ENCODE data around the gene STIM2. TPM values are rescaled to one million over a fixed set of nuclear protein-coding genes. Genes with fewer than 3 reads are reported as not detected.

The STIM2 gene
- total RNA-seq, 1 donor from 2014 or later, result 30.5 TPM

DNA sequence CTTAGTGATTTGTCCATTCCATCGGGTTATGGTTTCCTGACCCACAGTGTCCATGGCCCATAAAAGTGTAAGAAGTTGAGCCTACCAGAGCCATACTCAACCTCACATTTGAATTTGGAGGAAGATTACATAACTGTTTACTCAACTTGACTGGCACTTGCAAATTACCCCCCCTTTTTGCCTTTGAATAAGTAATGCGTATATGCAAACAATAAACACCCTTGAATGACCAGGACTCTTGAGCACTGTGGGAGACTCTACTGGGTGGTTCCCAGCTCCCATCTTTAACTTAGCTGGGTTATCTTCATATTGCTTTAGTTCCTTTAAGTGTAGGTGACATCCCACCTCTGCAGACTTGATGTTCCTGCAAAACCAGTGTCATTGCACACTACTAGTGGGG is 30.6 kb upstream of the STIM2 start:
- intact Hi-C loops (cut with DNase I), result no loop called here
- DNase-seq (ENCODE audit: low spot score) (no peak), ATAC-seq (no peak)

DNA sequence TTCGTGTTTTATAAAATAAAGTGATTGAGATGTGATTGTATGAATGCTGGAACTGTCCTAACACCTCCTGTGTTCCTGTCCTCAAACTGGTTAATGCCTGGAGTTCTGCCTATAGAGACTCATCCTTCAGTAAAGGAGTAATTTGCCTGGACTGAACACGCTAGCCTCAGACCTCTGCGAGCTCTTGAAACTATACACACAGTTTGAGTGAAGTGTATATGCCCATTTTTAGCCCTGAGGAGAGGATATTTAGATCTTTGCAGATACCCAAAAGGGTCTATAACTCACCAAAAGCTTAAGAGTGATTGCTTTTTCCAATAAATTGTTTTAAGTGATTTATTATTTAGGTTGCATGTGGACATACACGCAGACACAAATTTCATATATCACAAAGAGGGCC is 29.9 kb upstream of the STIM2 start:
- DNase-seq (ENCODE audit: low spot score) (no peak), ATAC-seq (no peak)
- intact Hi-C loops (cut with DNase I), result no loop called here

DNA sequence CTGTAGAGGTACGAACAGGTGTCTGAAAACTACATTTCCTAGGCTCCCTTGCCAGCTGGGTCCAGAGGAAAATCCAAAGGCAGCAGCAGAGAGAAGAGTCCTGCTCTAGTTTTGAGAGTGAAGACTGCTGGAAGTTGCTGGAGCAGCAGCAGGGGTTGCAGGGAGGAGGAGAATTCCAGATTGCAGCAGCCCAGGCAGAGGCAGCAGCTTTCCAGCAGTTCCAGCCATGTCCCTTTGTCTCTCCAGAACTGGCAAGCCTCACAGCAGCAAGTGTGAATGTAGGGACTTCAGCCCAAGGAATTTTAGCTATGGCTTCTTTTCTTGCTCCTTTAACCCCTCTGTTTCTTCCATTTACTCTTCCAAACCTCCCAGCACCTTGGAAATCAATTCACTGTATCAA is 24.1 kb upstream of the STIM2 start:
- ATAC-seq (no peak), DNase-seq (ENCODE audit: low spot score) (no peak)
- intact Hi-C loops (cut with DNase I), result no loop called here

DNA sequence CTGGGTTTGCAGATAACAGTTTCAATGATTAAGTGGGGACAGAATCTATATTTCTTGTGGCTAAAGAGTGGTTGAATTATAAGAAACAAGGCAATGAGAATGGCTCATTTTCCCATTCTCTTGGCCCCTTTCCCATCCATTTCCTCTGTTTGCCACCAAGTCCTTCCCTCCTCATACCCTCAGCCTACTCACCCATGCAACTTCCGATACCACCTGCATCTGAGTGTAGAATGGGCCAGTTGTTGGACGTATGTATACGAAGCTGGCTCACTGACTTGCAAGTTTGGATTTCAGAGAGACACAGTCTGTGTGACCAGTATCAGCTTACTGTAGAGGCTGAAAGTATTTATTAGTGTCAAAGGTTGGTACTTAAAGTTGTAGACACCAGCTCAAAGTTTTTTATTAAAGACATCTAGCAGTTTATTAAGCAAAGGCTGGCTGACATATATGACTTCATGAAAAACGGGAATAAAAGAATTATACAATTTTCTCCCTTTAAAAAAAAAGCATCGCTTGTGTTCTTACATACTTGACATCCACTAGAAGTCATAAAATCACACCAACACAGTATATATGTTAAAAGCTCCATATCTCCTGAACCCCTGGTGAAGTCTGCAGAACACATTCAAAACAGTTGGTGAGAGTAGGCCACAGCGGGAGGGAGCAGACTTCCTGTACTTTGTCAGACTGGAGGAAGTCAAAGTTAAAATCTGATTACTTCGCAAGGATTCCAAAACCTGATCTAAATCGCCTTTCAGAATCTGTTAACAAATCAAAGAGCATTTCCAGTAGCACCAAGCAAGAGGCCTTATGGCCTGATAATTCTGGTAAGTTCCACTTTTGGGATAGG is 22.4 kb upstream of the STIM2 start:
- intact Hi-C loops (cut with DNase I), result no loop called here
- no peak for ATAC-seq

DNA sequence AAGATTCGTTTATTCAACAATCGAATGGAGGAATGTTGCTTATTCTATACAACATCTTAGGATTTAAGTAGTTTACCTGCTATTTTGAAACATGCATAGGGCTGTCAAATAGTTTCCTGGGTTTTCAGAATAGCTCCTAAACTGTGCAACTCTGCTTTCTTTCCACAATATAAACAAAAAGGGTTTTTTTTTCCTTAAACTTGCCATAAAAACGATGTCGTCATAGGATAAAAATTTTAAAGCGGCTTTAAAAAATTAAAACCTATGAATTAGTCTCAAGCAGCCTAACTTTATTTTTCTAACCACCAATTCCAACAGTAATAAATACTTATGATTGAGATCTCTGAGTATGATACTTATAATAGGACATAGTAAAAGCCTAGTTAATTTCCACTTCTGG is 21.6 kb upstream of the STIM2 start:
- intact Hi-C loops (cut with DNase I), result no loop called here
- DNase-seq (ENCODE audit: low spot score) (no peak), ATAC-seq (no peak)

More for the DNA sequence above, 22.4 kb upstream of the STIM2 start:
- DNase-seq (ENCODE audit: low spot score), result no peak

DNA sequence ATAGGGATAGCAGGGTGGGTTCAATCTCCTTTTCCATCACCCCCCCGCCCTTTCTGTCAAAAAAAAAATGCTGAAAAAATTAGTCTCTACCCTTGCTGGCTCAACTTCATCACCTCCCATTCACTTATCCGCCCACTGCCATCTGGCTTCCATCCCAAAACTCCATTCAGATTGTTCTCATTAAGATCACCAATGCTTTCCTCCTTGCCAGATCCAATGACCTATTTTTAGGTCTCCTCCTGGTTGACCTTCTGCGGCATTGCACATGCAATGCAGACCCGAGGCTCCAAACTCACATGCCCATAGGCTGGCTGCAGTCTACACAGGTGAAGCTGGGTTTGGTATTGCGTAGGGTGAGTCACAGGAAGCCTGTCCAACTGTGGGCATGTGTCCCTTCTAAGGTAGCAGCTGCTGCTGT is 21.1 kb upstream of the STIM2 start:
- peak; percentile 45 for ATAC-seq
- no peak for DNase-seq (ENCODE audit: low spot score)
- intact Hi-C loops (cut with DNase I), result no loop called here

DNA sequence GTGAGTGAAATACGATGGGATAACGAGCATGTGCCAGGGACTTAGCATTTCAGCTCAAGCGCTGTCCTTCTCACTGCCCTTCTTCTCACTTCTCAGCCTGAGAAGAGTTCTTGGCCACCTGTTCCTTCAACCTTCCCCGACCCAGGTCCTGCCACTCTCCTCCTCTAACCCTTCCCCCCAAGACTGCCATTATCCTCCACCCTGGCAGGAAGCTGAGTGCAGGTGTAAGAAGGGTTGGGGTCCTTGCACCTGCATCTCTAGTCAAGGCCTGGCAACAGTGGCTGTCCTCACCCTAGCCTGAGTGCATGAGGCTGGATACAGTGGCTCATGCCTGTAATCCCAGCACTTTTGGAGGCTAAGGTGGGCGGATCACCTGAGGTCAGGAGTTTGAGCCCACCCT is 19.9 kb upstream of the STIM2 start:
- no peak for ATAC-seq
- DNase-seq (ENCODE audit: low spot score), result no peak
- intact Hi-C loops (cut with DNase I), result no loop called here

DNA sequence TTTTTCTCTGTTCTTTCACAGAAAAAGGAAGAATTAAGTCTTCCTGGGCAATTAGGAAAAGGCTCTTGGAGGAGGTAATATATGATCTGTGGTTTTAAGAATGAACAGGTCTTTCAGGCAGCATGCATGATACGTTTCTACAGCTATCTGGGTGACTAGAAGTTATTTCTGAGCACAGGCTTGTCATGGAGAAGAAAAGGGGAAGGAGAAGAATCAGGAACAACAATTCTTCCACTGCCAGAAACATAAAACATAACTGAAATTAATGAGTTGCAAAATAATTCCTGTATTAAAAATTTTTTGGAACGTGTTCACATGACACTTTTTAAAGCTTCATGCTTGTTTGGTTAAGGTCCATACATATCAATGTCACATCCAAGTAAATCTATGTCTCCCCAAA is 17.7 kb upstream of the STIM2 start:
- ATAC-seq (no peak), DNase-seq (ENCODE audit: low spot score) (no peak)

DNA sequence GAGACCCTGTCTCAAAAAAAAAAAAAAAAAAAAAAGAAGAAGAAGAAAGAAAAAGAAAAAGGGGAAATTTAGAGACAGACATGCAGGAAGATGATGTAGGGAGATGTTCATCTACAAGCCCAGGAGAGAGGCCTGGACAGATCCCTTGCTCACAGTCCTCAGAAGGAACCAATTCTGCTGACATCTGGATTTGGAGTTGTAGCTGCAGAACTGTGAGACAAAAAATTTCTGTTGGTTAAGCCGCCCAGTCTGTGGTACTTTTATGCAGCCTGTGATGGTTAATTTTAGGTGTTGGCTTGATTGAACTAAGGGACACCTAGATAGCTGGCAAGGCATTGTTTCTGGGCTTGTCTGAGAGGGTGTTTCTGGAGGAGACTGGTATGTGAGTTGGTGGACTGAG is 10.1 kb upstream of the STIM2 start:
- intact Hi-C loops (cut with DNase I), result no loop called here
- DNase-seq (ENCODE audit: low spot score) (no peak), ATAC-seq (peak; percentile 38)

More for the DNA sequence above, 17.7 kb upstream of the STIM2 start:
- intact Hi-C loops (cut with DNase I), result no loop called here

DNA sequence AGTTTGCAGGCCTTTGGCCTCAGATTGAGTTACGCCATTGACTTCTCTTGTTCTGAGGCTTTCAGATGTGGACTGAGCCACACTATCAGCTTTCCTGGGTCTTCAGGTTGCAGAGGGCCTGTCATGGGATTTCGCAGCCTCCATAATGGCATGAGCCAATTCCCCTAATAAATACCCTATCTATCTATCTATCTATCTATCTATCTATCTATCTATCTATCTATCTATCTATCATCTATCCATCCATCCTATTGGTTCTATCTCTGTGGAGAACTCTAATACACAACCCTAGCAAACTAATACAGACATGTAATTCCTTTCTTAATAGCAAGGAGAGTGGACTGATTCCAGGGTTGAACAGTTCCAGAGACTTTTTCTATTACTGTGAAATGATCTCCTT is 9.5 kb upstream of the STIM2 start:
- intact Hi-C loops (cut with DNase I), result no loop called here
- ATAC-seq (no peak), DNase-seq (ENCODE audit: low spot score) (no peak)

DNA sequence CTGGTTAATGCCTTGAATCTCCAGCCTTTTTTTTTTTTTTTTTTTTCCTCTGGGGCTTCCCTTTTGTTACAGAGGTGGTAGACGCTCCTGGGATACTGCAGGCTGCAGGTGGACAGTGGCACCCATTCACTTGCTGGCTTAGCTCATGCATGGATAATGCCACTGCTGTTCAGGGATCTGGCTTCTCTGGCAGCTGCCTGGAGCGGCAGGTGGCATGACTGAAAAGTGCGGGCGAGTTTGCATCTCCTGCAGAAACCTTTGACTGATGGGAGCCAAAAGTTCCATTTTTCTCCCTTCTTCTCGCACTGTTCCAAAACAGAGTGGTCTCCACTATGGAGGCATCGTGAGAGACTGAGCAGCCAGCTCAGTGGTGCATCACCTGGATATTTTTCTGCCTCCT is 5.9 kb upstream of the STIM2 start:
- ATAC-seq (no peak), DNase-seq (ENCODE audit: low spot score) (no peak)
- intact Hi-C loops (cut with DNase I), result no loop called here

DNA sequence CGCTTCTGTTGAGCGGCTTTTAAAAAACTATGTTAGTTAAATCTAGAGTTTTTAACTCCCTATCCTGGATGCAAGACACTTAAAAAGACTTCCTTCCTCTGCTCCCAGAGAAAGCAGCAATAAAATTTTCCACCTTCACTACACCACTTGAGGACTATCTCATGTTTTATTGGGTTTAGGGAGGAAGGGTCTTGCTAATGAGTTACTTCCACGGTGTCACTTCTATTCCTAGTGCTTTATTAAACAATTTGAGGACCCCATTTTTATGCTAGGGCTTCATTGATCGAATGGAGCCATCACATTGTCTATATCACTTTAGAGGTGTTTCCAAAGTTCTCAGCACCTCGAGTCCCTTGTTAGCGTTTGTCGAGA is 3.7 kb upstream of the STIM2 start:
- intact Hi-C loops (cut with DNase I), result no loop called here
- DNase-seq (ENCODE audit: low spot score) (no peak), ATAC-seq (no peak)

DNA sequence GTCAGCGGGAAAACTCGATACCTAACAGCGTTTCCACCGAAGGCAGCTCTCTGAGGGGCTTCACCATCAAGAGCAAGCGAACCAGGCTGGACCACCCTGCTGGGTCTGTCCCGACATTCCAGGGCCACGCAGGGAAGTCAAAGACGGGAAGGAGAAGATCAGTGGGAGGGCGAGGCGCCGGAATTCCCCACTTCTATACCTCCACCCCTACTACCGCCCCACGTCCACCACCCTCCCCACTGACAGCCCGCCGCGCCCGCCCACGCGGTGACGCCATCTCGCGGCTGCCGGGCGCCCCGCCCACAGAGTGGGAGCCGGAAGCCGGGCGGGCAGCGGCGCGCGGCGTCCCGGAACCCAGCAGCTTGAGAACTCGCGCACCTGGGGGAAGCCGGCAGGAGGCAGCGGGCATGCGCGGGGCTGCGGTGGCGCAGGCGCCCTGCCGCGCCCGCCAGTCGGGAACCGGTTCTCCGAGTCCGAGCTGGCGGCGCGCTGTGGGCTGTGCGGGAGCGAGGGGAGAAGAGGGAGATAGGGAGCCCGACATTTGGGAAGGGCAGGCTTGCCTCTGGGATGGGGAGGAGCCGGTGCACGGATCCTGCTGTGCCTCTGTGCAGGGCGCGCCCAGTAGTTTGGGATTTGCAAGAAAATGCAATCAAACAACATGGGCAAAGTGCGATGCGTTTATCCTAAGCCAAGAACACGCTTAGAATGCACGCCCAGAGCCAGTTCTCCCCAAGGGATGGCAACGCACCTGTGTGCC is 3.2 kb upstream of the STIM2 start:
- intact Hi-C loops (cut with DNase I), result no loop called here

DNA sequence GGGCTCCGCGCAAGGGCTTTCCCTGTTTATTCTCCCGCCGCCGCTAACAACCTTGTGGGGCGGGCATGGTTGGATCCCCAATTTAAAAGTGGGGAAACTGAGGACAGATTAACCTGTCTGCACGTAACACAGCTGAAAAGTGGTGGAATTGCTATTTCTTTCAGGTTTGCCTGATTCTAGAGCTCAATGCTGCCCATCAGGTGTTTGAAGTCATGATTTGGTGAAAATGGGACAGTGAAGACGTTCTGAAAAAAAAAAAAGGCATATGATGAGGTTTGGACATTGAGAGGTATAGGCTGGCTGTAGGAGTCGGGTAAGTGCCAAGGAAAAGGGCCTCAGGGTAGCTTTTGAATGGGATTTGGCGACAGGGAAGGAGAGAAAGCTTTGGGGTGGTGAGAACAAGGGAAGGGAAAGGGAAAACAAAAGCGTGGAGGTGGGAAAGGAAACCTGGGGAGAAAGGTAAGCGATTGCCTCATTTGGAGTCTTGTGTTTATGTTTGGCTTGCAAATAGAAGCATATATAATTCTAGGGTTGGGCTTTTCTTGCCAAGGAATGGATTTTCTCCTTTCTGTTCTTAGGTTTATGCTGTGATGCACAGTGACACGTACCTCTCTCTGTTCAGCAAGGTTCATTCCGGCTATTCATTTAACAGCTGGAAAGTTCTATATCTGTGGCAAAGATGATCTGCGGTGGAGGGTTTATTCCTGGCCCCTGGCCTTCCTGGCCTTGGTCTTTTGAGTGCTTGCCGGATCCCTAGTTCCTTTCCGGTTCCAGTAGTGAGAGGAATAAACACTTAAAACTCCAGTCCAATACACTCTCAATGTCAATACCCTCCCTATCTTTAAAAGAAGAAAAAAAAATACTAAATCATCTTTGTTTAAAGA is 2.4 kb upstream of the STIM2 start:
- intact Hi-C loops (cut with DNase I), result no loop called here
- DNase-seq (ENCODE audit: low spot score) (no peak), ATAC-seq (no peak)

More for the DNA sequence above, 3.2 kb upstream of the STIM2 start:
- peak; percentile 91 for DNase-seq (ENCODE audit: low spot score)
- peak; percentile 83 for ATAC-seq

DNA sequence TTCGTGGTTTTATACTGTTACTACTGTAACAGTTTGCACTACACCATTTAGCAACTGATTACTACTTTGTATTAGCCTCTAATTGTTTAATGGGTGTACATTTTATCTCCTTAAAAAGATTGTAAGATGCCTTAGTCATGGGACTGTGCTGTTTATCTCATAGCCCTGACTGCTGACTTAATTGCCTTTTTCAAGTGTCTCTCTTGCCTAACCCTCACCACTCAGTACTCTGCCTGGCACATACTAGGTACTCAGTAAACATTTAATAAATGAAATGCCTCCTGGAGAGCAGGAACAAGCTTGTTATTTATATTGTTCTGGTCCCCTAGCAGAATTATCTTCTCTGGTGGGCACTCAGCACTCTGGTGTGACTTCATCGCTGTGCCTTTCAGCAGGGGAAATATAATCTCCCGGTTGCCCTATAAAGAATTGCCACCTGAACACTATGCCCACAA is 1.7 kb upstream of the STIM2 start:
- intact Hi-C loops (cut with DNase I), result no loop called here
- no peak for ATAC-seq
- DNase-seq (ENCODE audit: low spot score), result no peak

DNA sequence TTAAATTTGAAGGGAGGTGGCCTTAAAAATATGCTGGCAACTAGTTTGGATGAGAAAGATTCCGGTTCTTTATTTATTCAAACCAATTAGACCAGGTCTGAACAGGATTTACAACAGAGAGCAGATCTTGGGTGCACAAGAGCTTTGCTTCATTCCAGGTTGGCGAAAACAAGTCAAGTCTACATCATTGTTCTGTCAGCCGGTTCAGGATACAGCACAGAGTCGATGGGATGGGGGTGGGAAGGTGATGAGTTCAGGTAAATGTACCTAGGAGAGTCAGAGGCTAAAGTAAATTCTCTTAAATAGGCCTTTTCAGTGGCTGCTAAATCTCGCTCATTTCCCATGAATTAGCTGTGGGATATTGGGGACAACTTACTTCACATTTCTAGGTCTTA is 882 bp upstream of the STIM2 start:
- intact Hi-C loops (cut with DNase I), result no loop called here
- DNase-seq (ENCODE audit: low spot score), result no peak
- ATAC-seq, result no peak

DNA sequence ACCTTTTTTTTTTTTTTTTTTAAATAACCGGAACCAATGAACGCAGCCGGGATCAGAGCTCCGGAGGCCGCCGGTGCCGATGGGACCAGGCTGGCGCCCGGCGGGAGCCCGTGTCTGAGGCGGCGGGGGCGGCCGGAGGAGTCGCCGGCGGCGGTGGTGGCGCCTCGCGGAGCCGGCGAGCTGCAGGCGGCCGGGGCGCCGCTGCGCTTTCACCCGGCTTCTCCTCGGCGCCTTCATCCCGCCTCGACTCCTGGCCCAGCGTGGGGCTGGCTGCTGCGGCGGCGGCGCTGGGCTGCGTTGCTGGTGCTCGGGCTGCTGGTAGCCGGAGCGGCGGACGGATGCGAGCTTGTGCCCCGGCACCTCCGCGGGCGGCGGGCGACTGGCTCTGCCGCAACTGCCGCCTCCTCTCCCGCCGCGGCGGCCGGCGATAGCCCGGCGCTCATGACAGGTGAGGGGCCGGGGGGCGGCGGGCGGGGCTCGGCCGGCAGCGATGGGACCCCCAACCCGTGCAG is 337 bp downstream of the STIM2 start:
- DNase-seq (ENCODE audit: low spot score) (peak; percentile 71), ATAC-seq (no peak)
- intact Hi-C loops (cut with DNase I), result no loop called here

DNA sequence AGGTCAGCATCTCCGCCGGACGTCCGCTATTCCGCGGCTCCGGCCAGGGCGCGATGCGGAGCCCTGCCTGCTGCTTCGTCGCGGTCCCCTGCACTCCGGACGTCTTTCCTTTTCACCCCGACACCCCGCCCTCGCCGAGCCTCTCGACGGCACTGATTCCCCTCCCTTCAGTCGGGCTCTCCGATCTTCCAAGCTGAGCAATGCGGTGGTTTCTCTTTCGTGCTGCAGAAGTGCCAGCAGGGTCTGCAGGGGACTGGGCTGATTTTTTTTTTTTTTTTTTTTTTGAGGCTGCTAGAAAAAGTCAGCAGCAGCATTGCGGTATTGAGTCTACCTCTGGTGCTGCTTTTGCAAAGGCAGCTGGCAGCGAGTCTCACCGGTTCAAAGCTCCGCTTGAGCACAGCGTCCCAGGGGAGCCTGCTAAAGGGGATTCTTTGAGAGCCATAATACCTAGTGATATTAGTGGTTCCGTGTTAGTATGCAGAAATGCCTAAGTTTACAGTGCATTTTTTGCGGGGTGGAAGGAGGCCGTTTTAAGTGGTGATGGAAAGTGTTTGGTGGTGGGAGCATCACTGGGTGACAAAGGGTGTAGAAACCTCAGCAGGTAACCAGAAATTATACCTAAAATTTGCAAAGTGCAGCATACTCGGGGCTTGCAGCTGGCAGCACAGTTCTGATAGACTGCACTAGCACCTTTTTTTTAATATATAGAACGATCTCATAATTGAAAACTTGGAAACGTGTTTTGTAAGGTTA is 969 bp downstream of the STIM2 start:
- DNase-seq (ENCODE audit: low spot score) (peak; percentile 83), ATAC-seq (peak; percentile 29)
- intact Hi-C loops (cut with DNase I), result no loop called here
